OCI-LY1 (cell line): ENCODE measurements around the gene TRIM72.

Source experiments
- H2AFZ ChIP-seq: fragments of 200-600 bp; sonication (generic), shearing (Covaris generic); 2 replicates; pipeline ENCODE4 v1.6.0; 2014; ENCODE audit warnings: antibody characterized with exemption, mild to moderate bottlenecking, low read length
- H3F3A ChIP-seq: fragments of 200-600 bp; sonication (generic), shearing (Covaris generic); 2 replicates; pipeline ENCODE4 v1.6.0; 2014; ENCODE audit warnings: mild to moderate bottlenecking, antibody characterized with exemption, low read length, moderate library complexity; ENCODE audit not compliant: insufficient read depth
- H3K27ac ChIP-seq: fragments of 200-600 bp; sonication (generic); 2 replicates; pipeline ENCODE4 v1.5.1; 2014; ENCODE audit warnings: low read length, mixed run types, mild to moderate bottlenecking, low read depth; ENCODE audit not compliant: poor library complexity, severe bottlenecking
- H3K27me3 ChIP-seq: fragments of 200-600 bp; sonication (generic); 2 replicates; pipeline ENCODE4 v1.6.0; 2014; ENCODE audit warnings: antibody characterized with exemption, mild to moderate bottlenecking, low read length, moderate library complexity; ENCODE audit not compliant: insufficient read depth
- H3K36me3 ChIP-seq: fragments of 200-600 bp; sonication (generic); 2 replicates; pipeline ENCODE4 v1.6.1; 2014; ENCODE audit warnings: mild to moderate bottlenecking, antibody characterized with exemption, low read length, moderate library complexity, mixed read lengths; ENCODE audit not compliant: insufficient read depth
- H3K4me1 ChIP-seq: fragments of 200-600 bp; sonication (generic); 2 replicates; pipeline ENCODE4 v1.5.1; 2014; ENCODE audit warnings: mild to moderate bottlenecking, low read length, moderate library complexity; ENCODE audit not compliant: insufficient read depth, severe bottlenecking
- H3K4me2 ChIP-seq: fragments of 200-600 bp; sonication (generic), shearing (Covaris generic); 2 replicates; pipeline ENCODE4 v1.6.1; 2014; ENCODE audit warnings: low read length
- H3K4me3 ChIP-seq: fragments of 200-600 bp; sonication (generic); 2 replicates; pipeline ENCODE4 v1.5.1; 2014; ENCODE audit warnings: low read length, low read depth, mild to moderate bottlenecking, mixed read lengths; ENCODE audit not compliant: poor library complexity, severe bottlenecking
- H3K79me2 ChIP-seq: fragments of 200-600 bp; shearing (Covaris generic); 2 replicates; pipeline ENCODE4 v1.6.1; 2016; ENCODE audit warnings: mixed run types, low read length, mixed read lengths; ENCODE audit not compliant: insufficient read depth
- H3K9ac ChIP-seq: fragments of 200-600 bp; sonication (generic), shearing (Covaris generic); 2 replicates; pipeline ENCODE4 v1.6.1; 2014; ENCODE audit warnings: mild to moderate bottlenecking, low read length, mixed read lengths
- H3K9me2 ChIP-seq: fragments of 200-600 bp; sonication (generic), shearing (Covaris generic); 2 replicates; pipeline ENCODE4 v1.6.1; 2014; ENCODE audit warnings: low read depth, mild to moderate bottlenecking, low read length, mixed read lengths
- H3K9me3 ChIP-seq: fragments of 200-600 bp; shearing (Covaris generic); 2 replicates; pipeline ENCODE4 v1.6.1; 2014; ENCODE audit warnings: low read length, mixed read lengths
- H4K20me1 ChIP-seq: fragments of 200-600 bp; sonication (generic), shearing (Covaris generic); 2 replicates; pipeline ENCODE4 v1.6.0; 2016; ENCODE audit warnings: mild to moderate bottlenecking, low read length; ENCODE audit not compliant: insufficient read depth
- CTCF ChIP-seq: fragments of 200-600 bp; sonication (generic), shearing (Covaris generic); IDR thresholded peaks from 2 replicates; pipeline ENCODE4 v1.5.1; 2017; ENCODE audit warnings: mild to moderate bottlenecking, antibody characterized with exemption, low read length, moderate library complexity, mixed read lengths
- EZH2 ChIP-seq: fragments of 200-600 bp; sonication (generic), shearing (Covaris generic); IDR thresholded peaks from 2 replicates; pipeline ENCODE4 v1.8.0; 2017; ENCODE audit warnings: borderline replicate concordance, mixed run types, mild to moderate bottlenecking, antibody characterized with exemption, low read length, moderate library complexity, mixed read lengths

Gene TRIM72

DNA sequence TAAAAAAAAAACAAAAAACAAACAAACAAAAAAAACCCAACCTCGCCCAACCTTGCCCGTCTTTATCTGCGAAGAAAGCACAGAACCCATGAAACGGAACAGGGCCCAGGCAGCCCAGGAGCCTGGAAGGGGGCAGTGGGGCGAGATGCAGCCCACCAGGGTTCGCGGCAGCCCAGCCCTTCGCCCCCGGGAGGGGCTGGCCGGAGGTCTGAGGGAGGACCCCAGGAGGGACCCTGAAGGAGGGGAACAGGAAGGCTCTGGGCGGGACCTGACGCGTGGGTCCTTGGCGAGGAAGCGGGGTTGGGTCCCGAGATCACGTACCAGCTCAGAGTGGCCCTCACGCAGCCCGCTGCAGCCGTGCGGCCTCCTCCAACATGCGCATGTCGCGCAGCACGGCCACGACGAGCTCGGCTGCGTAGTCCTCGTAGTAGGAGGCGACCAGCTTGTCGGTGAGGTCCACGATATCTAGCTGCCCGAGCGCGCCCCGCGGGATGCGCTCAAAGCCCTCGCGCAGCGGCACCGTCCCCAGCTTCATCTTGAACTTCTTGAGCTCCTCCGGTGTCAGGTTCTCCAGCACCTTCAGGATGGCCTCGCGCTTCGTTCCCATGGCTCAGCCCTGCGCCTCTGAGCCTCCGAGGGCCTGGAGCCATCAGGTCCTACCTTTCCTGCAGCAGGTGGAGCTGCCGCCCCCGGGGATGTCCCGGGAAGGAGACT lies 2.7 kb downstream of the TRIM72 start, which contains the start of gene PYDC1:
Gene PYDC1 (minus strand): TSS at position 714 of the 714 bp plus-strand sequence. CDS start 107 bp downstream, at position 607.
- no peaks in the 10 kb centered on the region for H3K9me3 ChIP-seq
- no peaks in the 10 kb centered on the region for H3K36me3 ChIP-seq
- TF ChIP-seq EZH2: no peak
- TF ChIP-seq CTCF: no peak
- no peaks in the 10 kb centered on the region for H3K79me2 ChIP-seq
- H3K4me2 ChIP-seq: no peak within 1 kb of the TSS
- H2AFZ ChIP-seq: no peak within 1 kb of the TSS
- peaks cover 8% of the 10 kb centered on the region; the same call in 1 of the 2 replicates for H3K27me3 ChIP-seq
- H3K9me2 ChIP-seq: no peaks in the 10 kb centered on the region
- H3K4me1 ChIP-seq: no peaks in the 10 kb centered on the region
- H3K4me3 ChIP-seq: no peak within 1 kb of the TSS
- no peak within 1 kb of the TSS for H3K9ac ChIP-seq
- no peak within 1 kb of the TSS for H3K27ac ChIP-seq
- H3F3A ChIP-seq: no peaks in the 10 kb centered on the region
- no peaks in the 10 kb centered on the region for H4K20me1 ChIP-seq

GRCh38 chr16:31217136-31217530 lies 3.2 kb downstream of the TRIM72 start:
- Histone ChIP-seq H3K9ac (no peak overlapping the region), H3K27me3 (peaks cover 8% of the 10 kb centered on the region; the same call in 1 of the 2 replicates), H3K9me2 (no peaks in the 10 kb centered on the region), H3F3A (no peaks in the 10 kb centered on the region), H3K36me3 (no peaks in the 10 kb centered on the region), H3K79me2 (no peaks in the 10 kb centered on the region), H3K4me3 (no peak overlapping the region), H4K20me1 (no peaks in the 10 kb centered on the region), H3K9me3 (no peaks in the 10 kb centered on the region), H3K4me1 (no peaks in the 10 kb centered on the region), H3K4me2 (no peak overlapping the region), H2AFZ (no peak overlapping the region), H3K27ac (no peak overlapping the region)
- TF ChIP-seq EZH2 (no peak), CTCF (no peak)

GRCh38 chr16:31219154-31219741 lies 5.3 kb downstream of the TRIM72 start:
- no peaks in the 10 kb centered on the region for H3K9me2 ChIP-seq
- H3K27me3 ChIP-seq: 0 out of 2 replicates have a peak, but pooled peaks cover 4% of the 10 kb centered on the region
- TF ChIP-seq EZH2: no peak
- no peak for TF ChIP-seq CTCF

More at GRCh38 chr16:31219154-31219741, 5.3 kb downstream of the TRIM72 start:
- no peak overlapping the region for H3K4me2 ChIP-seq
- H4K20me1 ChIP-seq: no peaks in the 10 kb centered on the region
- no peak overlapping the region for H3K9ac ChIP-seq
- H3K36me3 ChIP-seq: no peaks in the 10 kb centered on the region
- H2AFZ ChIP-seq: no peak overlapping the region
- no peak overlapping the region for H3K27ac ChIP-seq
- no peaks in the 10 kb centered on the region for H3K79me2 ChIP-seq
- no peak overlapping the region for H3K4me3 ChIP-seq
- H3K4me1 ChIP-seq: no peaks in the 10 kb centered on the region
- H3F3A ChIP-seq: no peaks in the 10 kb centered on the region
- no peaks in the 10 kb centered on the region for H3K9me3 ChIP-seq
